Right lobe of liver (tissue), 4 donors: ENCODE results near the gene SLC41A3.

Experiments
- POLR2A ChIP-seq: fragments of 450-650 bp; IDR thresholded peaks from one replicate; pipeline ENCODE4 v1.6.1; 2017; ENCODE audit warnings: antibody characterized with exemption, mild to moderate bottlenecking
- TF ChIP-seq, protein P1 (sequence below), 4 donors: fragments of 200-600 bp in 3 of 4; fragments of 450-650 bp in 1 of 4; IDR thresholded peaks; one replicate each; pipeline versions ENCODE4 v1.5.1 to v1.8.0; 2016 to 2022; ENCODE audit warnings: antibody characterized with exemption in 4 of 4, mild to moderate bottlenecking in 2 of 4
- donor health status: DM: no; HTN: no; CAD: no.
- donor health status: DM: no; HTN: no; CAD: no.
- donor health status: DM: no; HTN: yes; CAD: no.

DNA sequence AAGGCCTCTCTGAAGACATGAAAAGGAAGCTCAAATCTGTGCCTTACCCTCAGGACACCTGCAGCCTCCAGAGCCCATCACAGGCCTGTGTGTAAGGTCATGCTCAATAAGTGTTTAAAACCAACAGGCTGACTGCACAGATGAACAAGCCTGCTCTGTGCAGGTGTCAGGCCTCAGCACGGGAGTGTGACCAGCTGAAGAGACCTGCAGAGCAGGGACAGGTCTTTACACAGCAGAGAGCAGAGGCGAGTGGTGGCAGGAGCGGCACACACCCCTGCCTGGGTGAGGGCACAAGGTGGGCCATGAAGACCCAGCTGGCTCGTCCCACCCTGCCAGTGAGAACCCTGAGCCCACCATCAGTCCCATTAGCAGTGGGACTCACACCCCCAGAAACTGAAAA, 58.1 kb downstream of the SLC41A3 start:
- TF ChIP-seq, protein P1, sequence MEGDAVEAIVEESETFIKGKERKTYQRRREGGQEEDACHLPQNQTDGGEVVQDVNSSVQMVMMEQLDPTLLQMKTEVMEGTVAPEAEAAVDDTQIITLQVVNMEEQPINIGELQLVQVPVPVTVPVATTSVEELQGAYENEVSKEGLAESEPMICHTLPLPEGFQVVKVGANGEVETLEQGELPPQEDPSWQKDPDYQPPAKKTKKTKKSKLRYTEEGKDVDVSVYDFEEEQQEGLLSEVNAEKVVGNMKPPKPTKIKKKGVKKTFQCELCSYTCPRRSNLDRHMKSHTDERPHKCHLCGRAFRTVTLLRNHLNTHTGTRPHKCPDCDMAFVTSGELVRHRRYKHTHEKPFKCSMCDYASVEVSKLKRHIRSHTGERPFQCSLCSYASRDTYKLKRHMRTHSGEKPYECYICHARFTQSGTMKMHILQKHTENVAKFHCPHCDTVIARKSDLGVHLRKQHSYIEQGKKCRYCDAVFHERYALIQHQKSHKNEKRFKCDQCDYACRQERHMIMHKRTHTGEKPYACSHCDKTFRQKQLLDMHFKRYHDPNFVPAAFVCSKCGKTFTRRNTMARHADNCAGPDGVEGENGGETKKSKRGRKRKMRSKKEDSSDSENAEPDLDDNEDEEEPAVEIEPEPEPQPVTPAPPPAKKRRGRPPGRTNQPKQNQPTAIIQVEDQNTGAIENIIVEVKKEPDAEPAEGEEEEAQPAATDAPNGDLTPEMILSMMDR (IDR thresholded peaks at IDR 0.05) = no peak
- no peak for TF ChIP-seq POLR2A
